SK-N-SH (cell line): ENCODE measurements around the gene AIFM3. TPM values are rescaled to one million over a fixed set of nuclear protein-coding genes. Genes with fewer than 3 reads are reported as not detected.

Experiments used
- CTCF ChIA-PET: fragments of 300-600, 350-600 bp; formaldehyde crosslinking; extraction: SDS; loops from one replicate; lab custom pipeline; 2021; lab: Yijun Ruan, JAX
- POLR2A ChIA-PET: fragments of 350-600 bp; sonication (Branson Sonifier 250); formaldehyde crosslinking; extraction: SDS; loops from one replicate; lab custom pipeline; 2020; ENCODE audit warnings: antibody characterized with exemption, inconsistent platforms; lab: Yijun Ruan, JAX
- DNase-seq: peaks from one replicate; pipeline ENCODE4 v3.0.0; 2012
- H2AFZ ChIP-seq: fragments of 200-600 bp; sonication (generic); 2 replicates; pipeline ENCODE4 v1.8.1; 2016; ENCODE audit warnings: antibody characterized with exemption, mild to moderate bottlenecking, low read depth
- H3F3A ChIP-seq: fragments of 200-600 bp; sonication (generic); replicated peaks from 2 replicates; pipeline ENCODE3; 2016; ENCODE audit warnings: antibody characterized with exemption, mild to moderate bottlenecking; ENCODE audit not compliant: insufficient read depth
- H3K27ac ChIP-seq, 2 experiments: fragments of 200-500 bp in 1 of 2; fragments of 200-600 bp in 1 of 2; sonication (Bioruptor generic) in 1 of 2; sonication (generic), shearing (Covaris generic) in 1 of 2; 2 replicates each; pipeline versions ENCODE4 v1.5.1 to v1.6.1; 2014 to 2016; ENCODE audit warnings: low read depth in 2 of 2, inconsistent platforms in 1 of 2, low read length in 1 of 2, mild to moderate bottlenecking in 1 of 2, mixed read lengths in 1 of 2
- H3K27me3 ChIP-seq: fragments of 200-600 bp; sonication (generic), shearing (Covaris generic); 2 replicates; pipeline ENCODE4 v1.6.1; 2016; ENCODE audit warnings: mixed run types; ENCODE audit not compliant: insufficient read depth
- H3K36me3 ChIP-seq, 2 experiments: fragments of 200-500 bp in 1 of 2; fragments of 200-600 bp in 1 of 2; sonication (Bioruptor generic) in 1 of 2; sonication (generic) in 1 of 2; replicated peaks in 1 of 2; 2 replicates each; pipeline versions ENCODE3 to v1.5.1; 2014 to 2016; ENCODE audit warnings: low read length in 1 of 2, mild to moderate bottlenecking in 1 of 2; ENCODE audit not compliant: insufficient read depth in 2 of 2, control insufficient read depth in 1 of 2
- H3K4me1 ChIP-seq, 2 experiments: fragments of 200-500 bp in 1 of 2; fragments of 200-600 bp in 1 of 2; sonication (Bioruptor generic) in 1 of 2; sonication (generic), shearing (Covaris generic) in 1 of 2; 2 replicates each; pipeline versions ENCODE4 v1.5.1 to v1.6.1; 2014 to 2016; ENCODE audit warnings: low read depth in 1 of 2, low read length in 1 of 2, mixed run types in 1 of 2; ENCODE audit not compliant: insufficient read depth in 2 of 2, control insufficient read depth in 1 of 2
- H3K4me2 ChIP-seq: fragments of 200-600 bp; sonication (generic), shearing (Covaris generic); 2 replicates; pipeline ENCODE4 v1.6.1; 2017; ENCODE audit warnings: mixed run types
- H3K4me3 ChIP-seq, 2 experiments: fragments of 200-500 bp in 1 of 2; fragments of 200-600 bp in 1 of 2; sonication (Bioruptor generic) in 1 of 2; sonication (generic), shearing (Covaris generic) in 1 of 2; 2 replicates each; pipeline versions ENCODE4 v1.5.1 to v1.8.1; 2014 to 2016; ENCODE audit warnings: low read depth in 2 of 2, inconsistent platforms in 1 of 2, low read length in 1 of 2, mild to moderate bottlenecking in 1 of 2, mixed read lengths in 1 of 2, moderate library complexity in 1 of 2
- H3K79me2 ChIP-seq: fragments of 200-600 bp; sonication (generic); 2 replicates; pipeline ENCODE4 v1.8.1; 2017; ENCODE audit warnings: mild to moderate bottlenecking; ENCODE audit not compliant: insufficient read depth
- H3K9ac ChIP-seq: fragments of 200-600 bp; sonication (generic); 2 replicates; pipeline ENCODE4 v1.6.1; 2017; ENCODE audit warnings: mixed run types
- H3K9me2 ChIP-seq: fragments of 200-600 bp; sonication (generic); 2 replicates; pipeline ENCODE4 v1.6.1; 2017; ENCODE audit warnings: mixed run types
- H3K9me3 ChIP-seq: fragments of 200-600 bp; sonication (generic); 2 replicates; pipeline ENCODE4 v1.6.1; 2017; ENCODE audit warnings: mixed run types, mild to moderate bottlenecking, moderate library complexity
- H4K20me1 ChIP-seq: fragments of 200-600 bp; sonication (generic); 2 replicates; pipeline ENCODE4 v1.6.1; 2017; ENCODE audit warnings: mild to moderate bottlenecking, mixed run types; ENCODE audit not compliant: insufficient read depth
- EP300 ChIP-seq, 2 experiments: IDR thresholded peaks; 2 replicates each; pipeline versions ENCODE4 v1.4.0 to v1.6.1; 2012; ENCODE audit warnings: borderline replicate concordance in 1 of 2, low read depth in 1 of 2, low read length in 1 of 2
- FOSL2 ChIP-seq: IDR thresholded peaks from 2 replicates; pipeline ENCODE4 v1.4.0; 2012; ENCODE audit warnings: low read depth, mild to moderate bottlenecking, moderate library complexity, borderline replicate concordance
- FOXJ3 ChIP-seq: sonication (generic); formaldehyde crosslinking; IDR thresholded peaks from 2 replicates; pipeline ENCODE4 v1.5.1; 2020; ENCODE audit warnings: mild to moderate bottlenecking, missing genetic modification reagents
- FOXM1 ChIP-seq: IDR thresholded peaks from 2 replicates; pipeline ENCODE4 v1.4.0; 2012; ENCODE audit warnings: low read depth, mild to moderate bottlenecking
- GATA2 ChIP-seq: sonication (generic); formaldehyde crosslinking; IDR thresholded peaks from 2 replicates; pipeline ENCODE4 v1.5.0; 2020; ENCODE audit warnings: mild to moderate bottlenecking, missing genetic modification reagents
- NFIC ChIP-seq: IDR thresholded peaks from 2 replicates; pipeline ENCODE4 v1.4.0; 2012; ENCODE audit warnings: borderline replicate concordance
- POLR2AphosphoS5 ChIP-seq: IDR thresholded peaks from 2 replicates; pipeline ENCODE4 v1.6.1; 2012; ENCODE audit warnings: low read depth, low read length
- RCOR1 ChIP-seq: fragments of 150-350 bp; IDR thresholded peaks from 2 replicates; pipeline ENCODE4 v1.6.1; 2017; ENCODE audit warnings: antibody characterized with exemption, low read length
- RFX5 ChIP-seq: IDR thresholded peaks from 2 replicates; pipeline ENCODE4 v1.6.1; 2012; ENCODE audit warnings: mild to moderate bottlenecking, improper control_type of control experiment, low read length
- RXRA ChIP-seq: IDR thresholded peaks from 2 replicates; pipeline ENCODE4 v1.4.0; 2012; ENCODE audit warnings: low read depth, mild to moderate bottlenecking, borderline replicate concordance
- SMC3 ChIP-seq: IDR thresholded peaks from 2 replicates; pipeline ENCODE4 v1.6.1; 2012; ENCODE audit warnings: low read depth, low read length, improper control_type of control experiment
- TEAD4 ChIP-seq: IDR thresholded peaks from 2 replicates; pipeline ENCODE4 v1.4.0; 2012; ENCODE audit warnings: mild to moderate bottlenecking, borderline replicate concordance; ENCODE audit not compliant: insufficient read depth
- YY1 ChIP-seq: IDR thresholded peaks from 2 replicates; pipeline ENCODE4 v1.4.0; 2012; ENCODE audit warnings: low read depth, mild to moderate bottlenecking
- WGBS: methylation state at CpG from one replicate; pipeline ENCODE4 v1.1.6; 2017; ENCODE audit warnings: low lambda C conversion rate; 5-methylcytosine and 5-hydroxymethylcytosine counted together
- polyA plus RNA-seq, 3 experiments: library from polyadenylated mRNA; depleted of rRNA; stranded (reverse); fragments of >200 nt; gene quantifications; 2 replicates each; pipeline ENCODE4 v1.2.3, GENCODE V29; 2012
- TF ChIP-seq, protein P1 (sequence below): IDR thresholded peaks from 2 replicates; pipeline ENCODE4 v1.4.0; 2012; ENCODE audit warnings: low read depth
- TF ChIP-seq, protein P2 (sequence below): fragments of 200-600 bp; sonication (generic); IDR thresholded peaks from 2 replicates; pipeline ENCODE4 v1.6.1; 2017; ENCODE audit warnings: antibody characterized with exemption, mild to moderate bottlenecking, moderate library complexity
- TF ChIP-seq, protein P3 (sequence below): IDR thresholded peaks from 2 replicates; pipeline ENCODE4 v1.4.0; 2012; ENCODE audit warnings: low read depth, borderline replicate concordance
- TF ChIP-seq, protein P4 (sequence below): fragments of 150-350 bp; IDR thresholded peaks from 2 replicates; pipeline ENCODE4 v1.6.1; 2017; ENCODE audit warnings: antibody characterized with exemption, low read length, low read depth, borderline replicate concordance

AIFM3 gene
- polyA plus RNA-seq, 1 of the 3 experiments (the other 2 are of a cell fraction), result 1.7 TPM

DNA sequence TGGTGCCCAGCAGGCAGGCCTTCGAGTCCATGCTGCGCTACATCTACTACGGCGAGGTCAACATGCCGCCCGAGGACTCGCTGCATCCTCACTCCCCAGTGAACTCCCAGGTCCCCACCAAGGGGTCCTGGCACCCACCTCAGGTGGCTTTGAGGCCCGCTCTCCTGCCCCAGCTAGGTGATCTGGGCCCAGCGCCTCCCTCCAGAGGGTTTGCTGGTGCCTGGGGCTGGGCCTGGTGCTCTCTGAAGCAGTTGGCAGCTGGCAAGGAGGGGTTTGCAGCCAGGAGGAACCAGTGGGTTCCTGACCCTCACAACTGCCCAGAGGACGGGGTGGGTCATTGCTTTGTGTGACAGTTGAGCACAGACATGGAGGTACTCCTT is 29.0 kb downstream of the AIFM3 start:
- Histone ChIP-seq H3K9me3 (no peaks in the 10 kb centered on the region), H3K4me2 (no peak overlapping the region), H3K27ac (no peak overlapping the region), H3K9ac (no peak overlapping the region), H3K4me1 (peaks cover 12 to 21% of the 10 kb centered on the region in 2 experiments; a peak in 3 of 4 replicates), H3K79me2 (peaks cover 16% of the 10 kb centered on the region), H4K20me1 (0 out of 2 replicates have a peak, but pooled peaks cover 5% of the 10 kb centered on the region), H2AFZ (no peak overlapping the region), H3F3A (peaks cover 7% of the 10 kb centered on the region), H3K9me2 (no peaks in the 10 kb centered on the region), H3K27me3 (no peaks in the 10 kb centered on the region), H3K4me3 (no peak overlapping the region), H3K36me3 (peaks cover 7 to 64% of the 10 kb centered on the region in 2 experiments)
- POLR2A ChIA-PET, result interaction anchor here (1.4 kb wide), 1 partner anchor 19 kb away, joined by 3 read pairs; the partner anchor contains the start of gene P2RX6
- DNase-seq, result no peak
- WGBS, result 100% methylated on average over 1 of the region's 10 CpGs
- CTCF ChIA-PET, result no interaction called here
- TF ChIP-seq SMC3 (no peak), POLR2AphosphoS5 (no peak), FOSL2 (no peak), RCOR1 (no peak)
- TF ChIP-seq, protein P1, sequence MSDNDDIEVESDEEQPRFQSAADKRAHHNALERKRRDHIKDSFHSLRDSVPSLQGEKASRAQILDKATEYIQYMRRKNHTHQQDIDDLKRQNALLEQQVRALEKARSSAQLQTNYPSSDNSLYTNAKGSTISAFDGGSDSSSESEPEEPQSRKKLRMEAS, result no peak
- TF ChIP-seq, protein P2, sequence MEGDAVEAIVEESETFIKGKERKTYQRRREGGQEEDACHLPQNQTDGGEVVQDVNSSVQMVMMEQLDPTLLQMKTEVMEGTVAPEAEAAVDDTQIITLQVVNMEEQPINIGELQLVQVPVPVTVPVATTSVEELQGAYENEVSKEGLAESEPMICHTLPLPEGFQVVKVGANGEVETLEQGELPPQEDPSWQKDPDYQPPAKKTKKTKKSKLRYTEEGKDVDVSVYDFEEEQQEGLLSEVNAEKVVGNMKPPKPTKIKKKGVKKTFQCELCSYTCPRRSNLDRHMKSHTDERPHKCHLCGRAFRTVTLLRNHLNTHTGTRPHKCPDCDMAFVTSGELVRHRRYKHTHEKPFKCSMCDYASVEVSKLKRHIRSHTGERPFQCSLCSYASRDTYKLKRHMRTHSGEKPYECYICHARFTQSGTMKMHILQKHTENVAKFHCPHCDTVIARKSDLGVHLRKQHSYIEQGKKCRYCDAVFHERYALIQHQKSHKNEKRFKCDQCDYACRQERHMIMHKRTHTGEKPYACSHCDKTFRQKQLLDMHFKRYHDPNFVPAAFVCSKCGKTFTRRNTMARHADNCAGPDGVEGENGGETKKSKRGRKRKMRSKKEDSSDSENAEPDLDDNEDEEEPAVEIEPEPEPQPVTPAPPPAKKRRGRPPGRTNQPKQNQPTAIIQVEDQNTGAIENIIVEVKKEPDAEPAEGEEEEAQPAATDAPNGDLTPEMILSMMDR, result no peak

DNA sequence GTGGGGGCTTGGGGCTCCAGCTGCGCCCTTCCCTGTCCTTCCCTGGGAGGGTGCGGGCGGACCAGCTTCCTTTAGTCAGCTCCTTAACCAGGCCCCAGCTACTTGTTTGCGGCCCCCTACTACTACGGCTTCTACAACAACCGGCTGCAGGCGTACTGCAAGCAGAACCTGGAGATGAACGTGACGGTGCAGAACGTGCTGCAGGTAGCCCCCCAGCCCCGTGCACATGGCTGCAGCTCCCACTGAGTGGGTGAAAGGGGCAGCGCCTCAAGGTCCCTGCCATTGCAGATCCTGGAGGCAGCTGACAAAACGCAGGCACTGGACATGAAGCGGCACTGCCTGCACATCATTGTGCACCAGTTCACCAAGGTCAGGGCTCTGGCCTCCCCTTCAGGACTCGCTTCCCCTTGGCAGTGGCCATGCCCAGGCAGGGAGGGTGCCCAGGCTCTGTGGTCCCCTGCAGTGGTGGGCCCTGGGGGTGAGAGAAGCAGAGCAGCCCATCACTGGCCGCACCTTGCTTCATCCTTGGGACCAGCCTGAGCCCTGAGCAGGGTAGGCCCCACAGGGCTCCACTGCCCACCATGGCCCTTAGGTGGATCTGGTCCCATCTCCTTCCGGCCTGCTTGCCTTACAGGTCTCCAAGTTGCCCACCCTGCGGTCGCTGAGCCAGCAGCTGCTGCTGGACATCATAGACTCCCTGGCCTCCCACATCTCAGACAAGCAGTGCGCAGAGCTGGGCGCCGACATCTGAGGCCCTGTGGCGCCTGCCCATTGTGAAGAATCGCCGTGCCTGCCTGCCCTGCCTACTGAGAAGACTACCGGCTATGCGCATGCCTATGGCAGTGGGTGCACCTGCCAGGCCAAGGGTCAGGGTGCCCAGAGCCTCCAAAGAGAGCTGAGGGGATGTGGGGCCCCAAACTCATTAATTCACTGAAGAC is 29.8 kb downstream of the AIFM3 start:
- WGBS, result no CpG with 5 or more reads among the region's 27 CpGs
- TF ChIP-seq, protein P3, sequence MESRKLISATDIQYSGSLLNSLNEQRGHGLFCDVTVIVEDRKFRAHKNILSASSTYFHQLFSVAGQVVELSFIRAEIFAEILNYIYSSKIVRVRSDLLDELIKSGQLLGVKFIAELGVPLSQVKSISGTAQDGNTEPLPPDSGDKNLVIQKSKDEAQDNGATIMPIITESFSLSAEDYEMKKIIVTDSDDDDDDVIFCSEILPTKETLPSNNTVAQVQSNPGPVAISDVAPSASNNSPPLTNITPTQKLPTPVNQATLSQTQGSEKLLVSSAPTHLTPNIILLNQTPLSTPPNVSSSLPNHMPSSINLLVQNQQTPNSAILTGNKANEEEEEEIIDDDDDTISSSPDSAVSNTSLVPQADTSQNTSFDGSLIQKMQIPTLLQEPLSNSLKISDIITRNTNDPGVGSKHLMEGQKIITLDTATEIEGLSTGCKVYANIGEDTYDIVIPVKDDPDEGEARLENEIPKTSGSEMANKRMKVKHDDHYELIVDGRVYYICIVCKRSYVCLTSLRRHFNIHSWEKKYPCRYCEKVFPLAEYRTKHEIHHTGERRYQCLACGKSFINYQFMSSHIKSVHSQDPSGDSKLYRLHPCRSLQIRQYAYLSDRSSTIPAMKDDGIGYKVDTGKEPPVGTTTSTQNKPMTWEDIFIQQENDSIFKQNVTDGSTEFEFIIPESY, result no peak
- TF ChIP-seq RFX5, result no peak
- TF ChIP-seq, protein P4, sequence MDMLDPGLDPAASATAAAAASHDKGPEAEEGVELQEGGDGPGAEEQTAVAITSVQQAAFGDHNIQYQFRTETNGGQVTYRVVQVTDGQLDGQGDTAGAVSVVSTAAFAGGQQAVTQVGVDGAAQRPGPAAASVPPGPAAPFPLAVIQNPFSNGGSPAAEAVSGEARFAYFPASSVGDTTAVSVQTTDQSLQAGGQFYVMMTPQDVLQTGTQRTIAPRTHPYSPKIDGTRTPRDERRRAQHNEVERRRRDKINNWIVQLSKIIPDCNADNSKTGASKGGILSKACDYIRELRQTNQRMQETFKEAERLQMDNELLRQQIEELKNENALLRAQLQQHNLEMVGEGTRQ, result no peak
- no peak for TF ChIP-seq TEAD4
- TF ChIP-seq FOSL2, result no peak
- TF ChIP-seq FOXM1, result no peak
- TF ChIP-seq RXRA, result no peak
- no peak for TF ChIP-seq EP300 (IDR thresholded peaks at IDR 0.05; ENCODE audit: borderline replicate concordance in 1 of 2, low read depth in 1 of 2, low read length in 1 of 2)
- TF ChIP-seq, protein P2, result no peak
- TF ChIP-seq FOXJ3, result no peak
- no peak for TF ChIP-seq GATA2 (CRISPR knock-in tag)
- no peak for TF ChIP-seq RCOR1
- TF ChIP-seq, protein P1, result no peak
- no peak for TF ChIP-seq YY1
- no peak for TF ChIP-seq NFIC
- peaks cover 21% of the 10 kb centered on the region for H3K79me2 ChIP-seq
- H3F3A ChIP-seq, result peaks cover 7% of the 10 kb centered on the region
- POLR2A ChIA-PET, result interaction anchor here (1.2 to 1.4 kb wide), 2 partner anchors 15 to 18 kb away, joined by 3 to 6 read pairs; partner anchors contain the start of genes LZTR1 and P2RX6
- H3K4me3 ChIP-seq, result no peak overlapping the region
- no peak for DNase-seq
- no peak overlapping the region for H3K4me2 ChIP-seq
- H3K36me3 ChIP-seq, result peaks cover 7 to 57% of the 10 kb centered on the region in 2 experiments
- H3K27me3 ChIP-seq, result no peaks in the 10 kb centered on the region
- no peak overlapping the region for H2AFZ ChIP-seq
- CTCF ChIA-PET, result no interaction called here
- H3K9me2 ChIP-seq, result no peaks in the 10 kb centered on the region
- H4K20me1 ChIP-seq, result 0 out of 2 replicates have a peak, but pooled peaks cover 5% of the 10 kb centered on the region
- peaks cover 12 to 26% of the 10 kb centered on the region in 2 experiments; a peak in 3 of 4 replicates for H3K4me1 ChIP-seq
- no peaks in the 10 kb centered on the region for H3K9me3 ChIP-seq
- no peak overlapping the region for H3K27ac ChIP-seq
- no peak overlapping the region for H3K9ac ChIP-seq
